ENCODE measurements around the gene FNDC3A.

DNA sequence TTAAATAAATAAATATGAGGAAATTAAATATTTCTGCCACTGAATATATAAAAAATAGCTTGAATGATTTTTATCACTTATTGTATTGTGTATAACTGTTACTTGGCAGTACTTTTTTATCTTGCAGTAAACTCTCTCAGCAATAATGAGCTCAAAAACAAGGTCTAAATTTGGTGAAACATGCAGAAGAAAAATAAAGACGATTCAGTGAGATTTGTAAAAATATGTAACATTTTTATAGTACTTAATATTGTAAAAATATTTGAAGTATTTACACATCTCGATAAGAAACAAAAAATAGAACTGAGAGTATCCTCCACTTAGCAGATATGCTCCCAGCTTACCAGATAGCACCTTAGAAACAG lies 123.8 kb downstream of the FNDC3A start:
- TF ChIP-seq, protein P1, sequence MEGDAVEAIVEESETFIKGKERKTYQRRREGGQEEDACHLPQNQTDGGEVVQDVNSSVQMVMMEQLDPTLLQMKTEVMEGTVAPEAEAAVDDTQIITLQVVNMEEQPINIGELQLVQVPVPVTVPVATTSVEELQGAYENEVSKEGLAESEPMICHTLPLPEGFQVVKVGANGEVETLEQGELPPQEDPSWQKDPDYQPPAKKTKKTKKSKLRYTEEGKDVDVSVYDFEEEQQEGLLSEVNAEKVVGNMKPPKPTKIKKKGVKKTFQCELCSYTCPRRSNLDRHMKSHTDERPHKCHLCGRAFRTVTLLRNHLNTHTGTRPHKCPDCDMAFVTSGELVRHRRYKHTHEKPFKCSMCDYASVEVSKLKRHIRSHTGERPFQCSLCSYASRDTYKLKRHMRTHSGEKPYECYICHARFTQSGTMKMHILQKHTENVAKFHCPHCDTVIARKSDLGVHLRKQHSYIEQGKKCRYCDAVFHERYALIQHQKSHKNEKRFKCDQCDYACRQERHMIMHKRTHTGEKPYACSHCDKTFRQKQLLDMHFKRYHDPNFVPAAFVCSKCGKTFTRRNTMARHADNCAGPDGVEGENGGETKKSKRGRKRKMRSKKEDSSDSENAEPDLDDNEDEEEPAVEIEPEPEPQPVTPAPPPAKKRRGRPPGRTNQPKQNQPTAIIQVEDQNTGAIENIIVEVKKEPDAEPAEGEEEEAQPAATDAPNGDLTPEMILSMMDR (IDR thresholded peaks at IDR 0.05; ENCODE audit: low read length) = no peak
- no peak for TF ChIP-seq EZH2phosphoT487 (IDR thresholded peaks at IDR 0.05; ENCODE audit: low read length)

Data from MM.1S (cell line).